GM19438 (cell line): ENCODE data around the gene PDE4D.

Experiments
- ATAC-seq: cut with Tn5 transposase; IDR thresholded peaks from one replicate; pipeline ENCODE4 v1.9.1; 2021; ENCODE audit warnings: low read depth; ENCODE audit not compliant: unreplicated experiment

The PDE4D gene

GRCh38 chr5:59204114-59204897 lies 689.2 kb downstream of the PDE4D start:
- ATAC-seq, result no peak

- ATAC-seq, result no peak
Measured at GRCh38 chr5:59199868-59200267, 693.7 kb downstream of the PDE4D start.

GRCh38 chr5:59198832-59199231 lies 694.7 kb downstream of the PDE4D start:
- ATAC-seq, result no peak

GRCh38 chr5:59198365-59198764 lies 695.2 kb downstream of the PDE4D start:
- ATAC-seq, result no peak

GRCh38 chr5:59197911-59198310 lies 695.6 kb downstream of the PDE4D start:
- no peak for ATAC-seq

GRCh38 chr5:59193616-59194319 lies 699.8 kb downstream of the PDE4D start:
- no peak for ATAC-seq

- ATAC-seq, result no peak
Measured at GRCh38 chr5:59190746-59191145, 702.8 kb downstream of the PDE4D start.

- no peak for ATAC-seq
Measured at GRCh38 chr5:59189472-59190244, 703.9 kb downstream of the PDE4D start.

- peak; percentile 73 for ATAC-seq
Measured at GRCh38 chr5:59188419-59189225, 704.9 kb downstream of the PDE4D start.

- ATAC-seq, result no peak
Measured at GRCh38 chr5:59187857-59188256, 705.7 kb downstream of the PDE4D start.

GRCh38 chr5:59186623-59187022 lies 706.9 kb downstream of the PDE4D start:
- no peak for ATAC-seq

- ATAC-seq, result no peak
Measured at GRCh38 chr5:59185757-59186385, 707.7 kb downstream of the PDE4D start.

- ATAC-seq, result no peak
Measured at GRCh38 chr5:59184769-59185168, 708.8 kb downstream of the PDE4D start.

- ATAC-seq, result no peak
Measured at GRCh38 chr5:59182760-59183159, 710.8 kb downstream of the PDE4D start.

GRCh38 chr5:59180515-59180914 lies 713.0 kb downstream of the PDE4D start:
- peak; percentile 50 for ATAC-seq

- no peak for ATAC-seq
Measured at GRCh38 chr5:59179704-59180103, 713.8 kb downstream of the PDE4D start.

GRCh38 chr5:59178482-59178881 lies 715.0 kb downstream of the PDE4D start:
- peak; percentile 30 for ATAC-seq

- peak; percentile 49 for ATAC-seq
Measured at GRCh38 chr5:59178071-59178470, 715.5 kb downstream of the PDE4D start.

GRCh38 chr5:59177644-59178043 lies 715.9 kb downstream of the PDE4D start:
- no peak for ATAC-seq

GRCh38 chr5:59174248-59174844 lies 719.2 kb downstream of the PDE4D start:
- ATAC-seq, result peak; percentile 50
